ENCODE data around the gene CPVL.

CPVL gene

DNA sequence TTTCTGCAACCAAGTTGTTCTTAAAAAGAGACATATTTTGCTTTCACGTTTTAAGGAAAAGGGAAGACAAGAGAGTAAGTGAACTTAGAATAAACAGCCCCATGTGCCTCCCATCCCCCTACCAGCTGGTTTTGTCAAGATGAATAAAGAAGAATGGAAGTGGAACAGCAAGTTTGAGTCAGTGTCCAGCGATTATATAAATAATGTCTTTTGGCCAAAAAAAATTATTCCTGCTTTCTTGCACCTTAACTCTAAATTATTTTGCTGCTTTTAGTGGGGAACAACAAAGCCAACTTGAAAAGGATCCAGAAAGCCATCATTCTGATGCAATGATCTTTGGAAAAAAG lies 105.8 kb downstream of the CPVL start:
- Mint-ChIP-seq H3K36me3 (no peaks in the 10 kb centered on the region), H3K27me3 (peaks cover 3% of the 10 kb centered on the region), H3K9me3 (ENCODE audit: low read depth) (no peaks in the 10 kb centered on the region), H3K4me1 (ENCODE audit: low read depth) (no peaks in the 10 kb centered on the region), H3K27ac (no peak overlapping the region), H3K4me3 (no peak overlapping the region)

GRCh38 chr7:29039821-29040578 lies 106.3 kb downstream of the CPVL start:
- H3K36me3 Mint-ChIP-seq: no peaks in the 10 kb centered on the region
- peaks cover 3% of the 10 kb centered on the region for H3K27me3 Mint-ChIP-seq
- H3K27ac Mint-ChIP-seq: no peak overlapping the region
- H3K4me1 Mint-ChIP-seq (ENCODE audit: low read depth): no peaks in the 10 kb centered on the region
- H3K4me3 Mint-ChIP-seq: no peak overlapping the region
- no peaks in the 10 kb centered on the region for H3K9me3 Mint-ChIP-seq (ENCODE audit: low read depth)

GRCh38 chr7:29038463-29038862 lies 107.9 kb downstream of the CPVL start:
- H3K4me1 Mint-ChIP-seq (ENCODE audit: low read depth): no peaks in the 10 kb centered on the region
- no peaks in the 10 kb centered on the region for H3K9me3 Mint-ChIP-seq (ENCODE audit: low read depth)
- H3K27me3 Mint-ChIP-seq: peaks cover 2% of the 10 kb centered on the region
- no peak overlapping the region for H3K4me3 Mint-ChIP-seq
- H3K36me3 Mint-ChIP-seq: no peaks in the 10 kb centered on the region
- no peak overlapping the region for H3K27ac Mint-ChIP-seq

DNA sequence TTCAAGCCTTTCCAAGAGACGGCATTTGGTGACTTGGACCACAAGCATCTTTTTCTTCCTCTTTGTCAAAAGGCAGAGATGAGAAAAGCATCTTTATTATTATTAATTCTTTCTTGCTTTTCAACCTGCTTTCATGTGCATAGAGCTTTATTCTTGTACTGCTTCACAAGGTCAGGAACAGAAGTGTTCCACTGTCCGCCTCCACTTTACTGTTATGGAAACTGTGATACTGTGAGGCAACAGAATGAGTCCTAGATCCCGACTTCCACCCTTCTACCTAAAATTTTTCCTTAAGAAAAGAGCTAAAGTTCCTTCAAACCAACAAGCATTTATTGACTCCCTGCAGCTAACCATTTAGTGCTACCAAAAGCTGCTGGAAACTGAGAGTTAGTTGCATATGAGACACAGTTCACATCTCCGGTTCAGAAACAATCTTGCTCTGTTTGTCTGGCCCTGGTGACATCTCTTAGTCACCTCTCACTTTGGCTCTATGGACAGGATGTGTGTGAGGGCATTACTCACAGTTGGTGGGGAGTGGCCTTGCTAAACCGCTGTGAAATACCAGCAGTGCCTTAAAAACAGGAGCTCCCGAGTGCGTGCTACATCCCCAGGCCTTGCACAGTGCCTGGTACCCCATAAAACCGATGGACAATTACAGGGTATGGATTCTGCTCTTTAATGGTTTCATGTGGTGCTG lies 111.1 kb downstream of the CPVL start:
- Mint-ChIP-seq H3K27me3 (no peaks in the 10 kb centered on the region), H3K4me1 (ENCODE audit: low read depth) (no peaks in the 10 kb centered on the region), H3K27ac (no peak overlapping the region), H3K4me3 (no peak overlapping the region), H3K9me3 (ENCODE audit: low read depth) (no peaks in the 10 kb centered on the region), H3K36me3 (no peaks in the 10 kb centered on the region)

- Mint-ChIP-seq H3K27me3 (no peaks in the 10 kb centered on the region), H3K9me3 (ENCODE audit: low read depth) (peaks cover 4% of the 10 kb centered on the region), H3K27ac (no peak overlapping the region), H3K36me3 (no peaks in the 10 kb centered on the region), H3K4me1 (ENCODE audit: low read depth) (no peaks in the 10 kb centered on the region), H3K4me3 (no peak overlapping the region)
These were observed 112.8 kb downstream of the CPVL start for GRCh38 chr7:29033584-29033983.

- no peaks in the 10 kb centered on the region for H3K4me1 Mint-ChIP-seq (ENCODE audit: low read depth)
- H3K9me3 Mint-ChIP-seq (ENCODE audit: low read depth): peaks cover 10% of the 10 kb centered on the region
- H3K27ac Mint-ChIP-seq: no peak overlapping the region
- H3K36me3 Mint-ChIP-seq: no peaks in the 10 kb centered on the region
- H3K4me3 Mint-ChIP-seq: no peak overlapping the region
- H3K27me3 Mint-ChIP-seq: no peaks in the 10 kb centered on the region
These were observed 114.2 kb downstream of the CPVL start for GRCh38 chr7:29032146-29032545.

GRCh38 chr7:29030781-29031275 lies 115.5 kb downstream of the CPVL start:
- H3K27me3 Mint-ChIP-seq: no peaks in the 10 kb centered on the region
- no peaks in the 10 kb centered on the region for H3K36me3 Mint-ChIP-seq
- H3K27ac Mint-ChIP-seq: no peak overlapping the region
- no peaks in the 10 kb centered on the region for H3K4me1 Mint-ChIP-seq (ENCODE audit: low read depth)
- H3K9me3 Mint-ChIP-seq (ENCODE audit: low read depth): peaks cover 23% of the 10 kb centered on the region
- H3K4me3 Mint-ChIP-seq: no peak overlapping the region

DNA sequence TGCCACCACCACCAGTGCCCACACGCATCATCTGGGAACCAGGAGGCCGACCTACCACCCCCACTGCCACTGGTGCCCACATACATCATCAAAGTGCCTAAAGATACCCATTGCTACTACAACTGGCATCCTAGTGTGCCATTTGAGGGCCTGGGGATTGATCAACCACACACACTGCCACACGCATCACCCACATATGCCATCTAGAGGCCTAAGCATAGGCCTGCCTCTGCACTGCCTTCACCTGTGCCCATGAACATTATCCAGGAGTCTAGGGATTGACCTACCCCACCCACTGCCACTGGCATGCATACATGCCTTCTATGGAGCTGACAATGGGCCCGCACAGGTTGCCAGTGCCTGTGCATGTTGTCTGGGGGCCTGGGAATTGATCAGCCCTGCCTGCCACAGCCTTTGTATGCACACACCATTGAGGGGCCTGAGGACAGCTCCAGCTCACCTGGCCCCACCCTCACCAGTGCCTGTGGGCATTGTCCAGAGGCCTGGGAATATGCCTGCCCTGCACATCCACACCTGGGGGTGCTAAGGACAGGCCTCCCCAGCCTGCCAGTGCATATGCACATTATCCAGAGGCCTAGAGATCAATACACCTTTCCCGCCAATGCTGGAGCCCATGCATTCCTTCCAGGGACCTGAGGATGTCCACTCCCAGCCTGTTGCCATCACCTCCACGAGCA lies 123.9 kb downstream of the CPVL start:
- no peaks in the 10 kb centered on the region for H3K4me1 Mint-ChIP-seq (ENCODE audit: low read depth)
- peaks cover 37% of the 10 kb centered on the region for H3K9me3 Mint-ChIP-seq (ENCODE audit: low read depth)
- no peak overlapping the region for H3K27ac Mint-ChIP-seq
- H3K27me3 Mint-ChIP-seq: peaks cover 2% of the 10 kb centered on the region
- H3K4me3 Mint-ChIP-seq: no peak overlapping the region
- H3K36me3 Mint-ChIP-seq: no peaks in the 10 kb centered on the region

- Mint-ChIP-seq H3K27ac (no peak overlapping the region), H3K9me3 (ENCODE audit: low read depth) (peaks cover 19% of the 10 kb centered on the region), H3K36me3 (no peaks in the 10 kb centered on the region), H3K4me1 (ENCODE audit: low read depth) (no peaks in the 10 kb centered on the region), H3K27me3 (peaks cover 2% of the 10 kb centered on the region), H3K4me3 (no peak overlapping the region)
These were observed 126.4 kb downstream of the CPVL start for GRCh38 chr7:29019896-29020295.

DNA sequence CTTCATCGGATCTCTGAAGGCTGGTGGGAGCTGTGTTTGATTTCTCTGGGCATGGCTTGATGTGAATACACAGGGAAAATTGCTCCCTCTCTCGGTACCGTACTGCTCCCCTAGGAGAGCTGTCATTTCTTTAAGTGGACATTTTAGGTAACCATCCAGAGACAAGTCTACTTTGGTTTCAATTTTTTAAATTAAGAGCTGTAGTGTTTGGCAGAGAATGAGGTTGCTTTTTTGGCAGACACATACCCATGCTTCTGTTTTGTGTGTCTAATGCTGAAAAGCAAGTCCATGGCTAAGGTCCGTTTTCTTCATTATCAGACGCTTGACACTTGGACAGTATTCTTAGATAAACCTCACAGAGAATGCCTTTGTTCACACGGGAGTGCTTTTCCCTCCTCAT lies 127.0 kb downstream of the CPVL start:
- no peak overlapping the region for H3K27ac Mint-ChIP-seq
- H3K4me1 Mint-ChIP-seq (ENCODE audit: low read depth): no peaks in the 10 kb centered on the region
- no peak overlapping the region for H3K4me3 Mint-ChIP-seq
- H3K36me3 Mint-ChIP-seq: no peaks in the 10 kb centered on the region
- peaks cover 14% of the 10 kb centered on the region for H3K9me3 Mint-ChIP-seq (ENCODE audit: low read depth)
- peaks cover 2% of the 10 kb centered on the region for H3K27me3 Mint-ChIP-seq

DNA sequence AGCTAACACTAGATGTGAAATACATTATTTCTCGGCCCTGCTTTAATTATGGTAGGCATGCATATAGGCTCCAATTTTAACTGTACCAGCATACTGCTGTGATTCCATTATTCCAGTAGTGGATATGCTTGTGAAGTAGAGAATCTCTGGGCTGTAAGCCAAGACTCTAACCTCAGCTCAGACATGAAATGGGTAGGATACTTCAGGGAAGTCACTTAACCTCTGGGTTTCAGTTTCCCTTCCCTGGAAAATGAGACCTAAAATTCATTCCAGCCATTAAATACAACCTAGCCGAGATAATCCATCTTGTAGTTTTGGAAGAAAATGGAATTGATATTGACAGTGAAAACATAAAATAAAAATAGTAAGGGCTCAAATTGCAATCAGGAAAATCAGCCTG lies 128.6 kb downstream of the CPVL start:
- no peaks in the 10 kb centered on the region for H3K4me1 Mint-ChIP-seq (ENCODE audit: low read depth)
- H3K9me3 Mint-ChIP-seq (ENCODE audit: low read depth): peaks cover 6% of the 10 kb centered on the region
- no peak overlapping the region for H3K4me3 Mint-ChIP-seq
- H3K27ac Mint-ChIP-seq: no peak overlapping the region
- peaks cover 2% of the 10 kb centered on the region for H3K27me3 Mint-ChIP-seq
- H3K36me3 Mint-ChIP-seq: no peaks in the 10 kb centered on the region

DNA sequence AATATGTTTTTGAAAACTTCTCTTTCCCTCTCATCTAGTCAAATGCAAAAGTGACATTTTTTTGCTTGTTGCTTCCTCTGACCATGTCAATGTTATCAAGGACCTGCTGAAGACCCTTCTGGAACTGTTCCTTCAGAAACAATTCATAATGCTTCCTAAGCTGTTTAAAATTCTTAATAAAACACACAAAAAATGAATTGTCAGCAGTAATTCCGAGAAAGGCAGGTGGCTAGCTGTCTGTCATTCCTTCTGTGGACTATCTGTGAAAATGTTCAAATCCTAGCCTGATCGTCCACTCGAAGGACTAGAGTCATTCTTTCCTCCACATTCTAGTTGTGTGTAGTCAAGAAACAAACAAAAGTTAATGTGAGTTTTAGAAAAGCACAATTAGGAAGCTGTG lies 131.6 kb downstream of the CPVL start:
- Mint-ChIP-seq H3K9me3 (ENCODE audit: low read depth) (no peaks in the 10 kb centered on the region), H3K27me3 (no peaks in the 10 kb centered on the region), H3K27ac (no peak overlapping the region), H3K36me3 (no peaks in the 10 kb centered on the region), H3K4me1 (ENCODE audit: low read depth) (no peaks in the 10 kb centered on the region), H3K4me3 (no peak overlapping the region)

GRCh38 chr7:29013931-29014330 lies 132.4 kb downstream of the CPVL start:
- Mint-ChIP-seq H3K9me3 (ENCODE audit: low read depth) (no peaks in the 10 kb centered on the region), H3K27me3 (no peaks in the 10 kb centered on the region), H3K27ac (no peak overlapping the region), H3K4me3 (no peak overlapping the region), H3K4me1 (ENCODE audit: low read depth) (no peaks in the 10 kb centered on the region), H3K36me3 (no peaks in the 10 kb centered on the region)

DNA sequence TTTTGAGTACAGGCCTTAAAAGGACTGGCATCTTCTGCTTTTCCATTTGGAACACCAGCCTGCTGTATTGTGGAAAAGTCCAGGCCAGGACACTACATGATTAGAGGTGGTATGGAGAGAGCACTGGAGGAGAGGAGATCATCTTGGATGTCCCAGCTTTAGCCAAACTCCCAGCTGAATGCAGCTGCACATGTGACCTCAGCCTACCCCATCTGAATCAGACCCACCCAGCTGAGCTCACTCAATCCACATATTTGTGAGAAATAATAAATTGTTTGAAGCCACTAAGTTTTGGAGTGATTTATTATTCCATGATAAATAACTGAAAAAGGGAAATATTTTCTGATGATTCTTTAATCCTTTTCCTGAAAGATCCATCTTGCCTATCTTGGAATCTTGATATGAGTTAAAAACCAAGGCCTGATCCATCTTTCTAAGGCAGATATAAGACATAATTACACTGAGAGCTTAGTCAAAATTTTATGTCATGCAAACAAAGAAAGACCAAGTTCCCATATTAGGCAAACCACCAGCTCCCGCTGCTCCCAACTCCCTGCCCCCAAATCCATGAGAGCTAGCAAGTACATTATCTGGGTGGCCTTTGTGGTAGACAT lies 133.1 kb downstream of the CPVL start:
- Mint-ChIP-seq H3K36me3 (no peaks in the 10 kb centered on the region), H3K27me3 (peaks cover under 1% of the 10 kb centered on the region), H3K4me1 (ENCODE audit: low read depth) (no peaks in the 10 kb centered on the region), H3K9me3 (ENCODE audit: low read depth) (no peaks in the 10 kb centered on the region), H3K27ac (no peak overlapping the region), H3K4me3 (no peak overlapping the region)

- no peaks in the 10 kb centered on the region for H3K4me1 Mint-ChIP-seq (ENCODE audit: low read depth)
- peaks cover 4% of the 10 kb centered on the region for H3K27me3 Mint-ChIP-seq
- H3K4me3 Mint-ChIP-seq: no peak overlapping the region
- no peaks in the 10 kb centered on the region for H3K9me3 Mint-ChIP-seq (ENCODE audit: low read depth)
- no peaks in the 10 kb centered on the region for H3K36me3 Mint-ChIP-seq
- no peak overlapping the region for H3K27ac Mint-ChIP-seq
These were observed 136.4 kb downstream of the CPVL start for GRCh38 chr7:29009947-29010346.
